AG09319 (cell line): Measurements from ENCODE around the gene FMN1.

Experiments used
- DNase-seq: peaks from one replicate; pipeline ENCODE4 v3.0.0-alpha.2; 2010; ENCODE audit warnings: low read depth; ENCODE audit errors: extremely low read depth
- TF ChIP-seq, protein P1 (sequence below): IDR thresholded peaks from 2 replicates; pipeline ENCODE4 v1.5.1; 2011; ENCODE audit warnings: low read depth, mild to moderate bottlenecking, inconsistent platforms, low read length, moderate library complexity

FMN1 gene

DNA sequence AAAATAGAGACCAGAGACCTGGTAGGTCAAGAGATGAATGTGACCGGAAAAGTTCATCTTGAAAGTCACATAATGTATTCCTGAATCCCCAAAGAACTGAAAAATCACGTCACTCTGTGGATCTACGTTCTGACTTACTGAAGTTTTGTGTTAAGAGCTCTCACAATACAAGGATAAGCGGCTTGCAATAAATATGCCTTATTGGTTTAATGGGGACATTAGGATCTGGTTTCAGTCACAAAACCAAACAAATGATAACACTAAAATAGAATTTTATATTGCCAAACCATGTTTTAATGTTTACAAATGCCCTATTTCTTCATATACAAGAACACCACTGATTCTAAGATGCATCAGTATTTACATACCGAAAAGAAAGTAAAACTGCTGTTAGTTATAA lies 164.2 kb downstream of the FMN1 start:
- DNase-seq: no peak
- TF ChIP-seq, protein P1, sequence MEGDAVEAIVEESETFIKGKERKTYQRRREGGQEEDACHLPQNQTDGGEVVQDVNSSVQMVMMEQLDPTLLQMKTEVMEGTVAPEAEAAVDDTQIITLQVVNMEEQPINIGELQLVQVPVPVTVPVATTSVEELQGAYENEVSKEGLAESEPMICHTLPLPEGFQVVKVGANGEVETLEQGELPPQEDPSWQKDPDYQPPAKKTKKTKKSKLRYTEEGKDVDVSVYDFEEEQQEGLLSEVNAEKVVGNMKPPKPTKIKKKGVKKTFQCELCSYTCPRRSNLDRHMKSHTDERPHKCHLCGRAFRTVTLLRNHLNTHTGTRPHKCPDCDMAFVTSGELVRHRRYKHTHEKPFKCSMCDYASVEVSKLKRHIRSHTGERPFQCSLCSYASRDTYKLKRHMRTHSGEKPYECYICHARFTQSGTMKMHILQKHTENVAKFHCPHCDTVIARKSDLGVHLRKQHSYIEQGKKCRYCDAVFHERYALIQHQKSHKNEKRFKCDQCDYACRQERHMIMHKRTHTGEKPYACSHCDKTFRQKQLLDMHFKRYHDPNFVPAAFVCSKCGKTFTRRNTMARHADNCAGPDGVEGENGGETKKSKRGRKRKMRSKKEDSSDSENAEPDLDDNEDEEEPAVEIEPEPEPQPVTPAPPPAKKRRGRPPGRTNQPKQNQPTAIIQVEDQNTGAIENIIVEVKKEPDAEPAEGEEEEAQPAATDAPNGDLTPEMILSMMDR: no peak

DNA sequence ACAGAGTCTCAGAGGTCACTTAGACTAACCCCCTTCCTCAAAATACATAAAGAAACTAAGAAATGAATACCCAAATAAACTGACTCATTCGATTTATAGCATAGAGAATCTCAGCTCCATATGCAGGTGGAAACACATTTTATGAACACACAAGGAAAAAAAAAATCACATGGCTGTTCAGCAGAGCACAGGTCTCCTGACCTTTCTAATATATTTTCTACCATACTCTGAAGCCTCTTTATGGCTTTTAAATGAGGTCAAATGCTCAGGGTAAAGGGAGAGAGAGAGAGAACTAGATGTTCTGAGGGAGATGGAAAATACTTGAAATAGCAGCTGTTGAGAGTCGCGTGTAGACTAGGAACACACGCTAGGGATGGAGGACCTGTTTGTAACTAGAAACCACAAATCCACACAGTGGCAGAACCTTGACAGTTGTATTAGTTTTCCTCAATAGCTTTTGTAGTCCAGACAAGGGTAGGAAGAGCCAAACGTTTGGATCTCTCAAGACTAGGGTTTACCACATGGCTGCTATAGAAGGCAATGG lies 165.3 kb downstream of the FMN1 start:
- no peak for DNase-seq
- TF ChIP-seq, protein P1: no peak

DNA sequence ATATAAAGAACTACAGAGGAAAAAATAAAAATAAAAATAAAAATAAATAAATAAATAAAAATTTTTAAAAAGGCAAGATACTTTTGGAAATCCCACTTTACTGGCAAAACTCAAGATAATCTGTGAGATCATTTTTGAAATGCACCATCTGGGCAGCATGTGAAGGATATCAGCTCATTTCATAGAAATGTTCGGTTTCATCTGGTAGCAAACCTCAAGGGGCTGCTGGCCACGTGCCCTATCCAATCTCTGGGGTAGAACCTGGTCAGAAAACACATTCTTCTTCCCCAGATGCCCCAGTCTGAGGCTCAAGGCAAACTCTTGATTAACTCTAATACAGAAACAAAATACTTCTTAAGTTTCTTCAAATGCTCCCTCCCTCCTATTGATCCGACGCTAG lies 166.0 kb downstream of the FMN1 start:
- TF ChIP-seq, protein P1: no peak
- no peak for DNase-seq

DNA sequence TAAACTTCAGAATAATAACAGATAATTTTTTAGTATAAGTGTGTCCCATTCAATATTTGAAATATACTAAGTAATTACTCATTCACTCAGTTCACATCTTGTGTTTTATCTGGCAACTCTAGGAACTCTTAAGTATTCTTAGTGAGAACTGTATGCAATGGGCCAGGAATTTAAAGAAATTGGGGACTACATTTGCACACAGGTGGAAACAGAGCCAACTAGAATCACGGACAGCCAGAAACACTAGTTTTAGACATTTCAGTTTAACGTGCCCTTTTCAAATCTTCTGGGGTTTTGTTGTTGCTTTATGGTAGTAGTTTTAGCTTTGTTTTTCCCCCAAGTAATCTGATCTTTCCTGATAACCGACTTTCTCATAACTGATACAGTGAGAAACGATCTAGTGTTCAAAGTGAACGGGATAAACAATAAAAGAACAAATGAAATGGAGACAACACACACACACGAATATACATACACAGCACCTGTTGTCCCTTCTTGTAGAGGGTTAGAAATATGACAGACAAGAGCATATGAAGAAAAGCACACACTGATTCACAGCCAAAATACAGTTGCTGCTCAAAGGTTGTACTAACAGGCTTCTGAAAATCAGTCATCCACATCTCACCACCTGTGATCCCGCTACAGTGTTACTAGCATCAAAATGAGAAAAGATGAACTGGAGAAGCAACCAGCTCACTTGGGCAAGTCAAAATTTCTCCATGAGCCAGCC lies 167.0 kb downstream of the FMN1 start:
- TF ChIP-seq, protein P1: no peak
- no peak for DNase-seq

DNA sequence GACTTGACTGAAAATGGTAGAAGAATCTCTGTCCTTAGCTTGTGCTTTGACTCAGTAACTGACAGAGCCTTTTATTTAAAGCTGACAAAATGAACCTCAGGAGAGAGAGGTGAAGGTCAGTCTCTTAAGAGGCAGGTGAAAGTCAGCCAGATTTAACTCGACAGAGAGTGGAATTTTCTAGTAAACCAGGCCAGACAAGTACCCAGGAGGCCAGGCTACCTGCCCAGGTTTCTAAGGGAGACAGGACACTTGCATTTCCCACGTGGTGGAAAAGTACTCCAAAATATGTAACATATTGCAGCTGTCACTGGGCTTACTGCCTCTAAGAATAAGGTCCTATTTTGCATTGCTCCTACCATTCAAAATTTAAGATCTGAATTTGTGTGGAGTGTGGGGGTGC lies 167.9 kb downstream of the FMN1 start:
- TF ChIP-seq, protein P1: no peak
- no peak for DNase-seq

DNA sequence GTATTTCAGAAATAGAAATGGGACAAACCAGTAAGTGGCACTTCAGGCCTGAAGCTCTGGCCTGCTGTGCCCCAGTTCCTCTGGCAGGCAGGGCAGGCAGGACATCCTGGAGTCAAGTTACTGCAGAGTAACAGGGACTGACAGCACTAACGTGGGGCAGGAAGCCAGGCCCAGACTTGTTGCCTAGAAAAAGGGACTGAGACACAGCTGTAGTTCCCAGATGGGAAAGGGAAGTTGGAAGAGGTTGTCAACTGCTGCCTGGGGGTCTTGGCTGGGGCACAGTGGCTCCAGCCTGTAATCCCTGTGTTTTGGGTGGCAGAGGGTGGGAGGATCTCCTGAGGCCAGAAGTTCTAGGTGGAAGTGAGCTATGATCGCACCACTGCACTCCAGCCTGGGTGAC lies 171.9 kb downstream of the FMN1 start:
- DNase-seq: peak; percentile 41
- TF ChIP-seq, protein P1: no peak

DNA sequence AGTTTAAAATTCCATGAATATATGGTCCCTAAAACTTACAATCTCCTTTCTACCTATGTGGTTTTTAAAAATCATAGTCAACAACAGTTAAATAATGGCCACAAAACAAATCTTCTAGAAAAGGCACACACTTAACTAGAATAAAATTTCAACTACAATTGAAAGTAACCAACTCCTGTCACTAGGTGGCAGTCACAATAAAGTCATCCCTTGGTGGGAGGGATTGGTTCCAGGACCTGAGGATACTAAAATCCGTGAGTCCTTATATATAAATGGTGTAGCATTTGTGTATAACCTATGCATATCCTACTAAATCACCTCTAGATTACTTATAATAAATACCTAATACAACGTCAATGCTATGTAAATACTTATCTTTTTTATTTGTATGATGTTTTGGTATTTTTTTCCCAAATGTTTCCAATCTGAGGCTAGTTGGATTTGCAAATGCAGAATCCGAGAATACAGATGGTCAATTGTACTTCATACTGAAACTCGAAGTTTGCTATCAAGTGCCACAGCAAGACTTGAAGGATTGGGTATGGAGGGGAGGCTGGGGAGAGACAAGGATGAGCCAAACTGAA lies 172.6 kb downstream of the FMN1 start:
- TF ChIP-seq, protein P1: peak; percentile 57
- DNase-seq: no peak
